C1 segment of cervical spinal cord (tissue), 14 donors: ENCODE results near the gene CHRNA5.
"Not testable (repeated sequence)": the region's sequence is repeated elsewhere in the genome, so short reads cannot be mapped to it uniquely, and the experiment has no call there.

ENCODE experiments used
- DNase-seq, 14 donors: peaks; one replicate each; lab custom pipeline; 2025; lab: John Stamatoyannopoulos, UW

The CHRNA5 gene

DNA sequence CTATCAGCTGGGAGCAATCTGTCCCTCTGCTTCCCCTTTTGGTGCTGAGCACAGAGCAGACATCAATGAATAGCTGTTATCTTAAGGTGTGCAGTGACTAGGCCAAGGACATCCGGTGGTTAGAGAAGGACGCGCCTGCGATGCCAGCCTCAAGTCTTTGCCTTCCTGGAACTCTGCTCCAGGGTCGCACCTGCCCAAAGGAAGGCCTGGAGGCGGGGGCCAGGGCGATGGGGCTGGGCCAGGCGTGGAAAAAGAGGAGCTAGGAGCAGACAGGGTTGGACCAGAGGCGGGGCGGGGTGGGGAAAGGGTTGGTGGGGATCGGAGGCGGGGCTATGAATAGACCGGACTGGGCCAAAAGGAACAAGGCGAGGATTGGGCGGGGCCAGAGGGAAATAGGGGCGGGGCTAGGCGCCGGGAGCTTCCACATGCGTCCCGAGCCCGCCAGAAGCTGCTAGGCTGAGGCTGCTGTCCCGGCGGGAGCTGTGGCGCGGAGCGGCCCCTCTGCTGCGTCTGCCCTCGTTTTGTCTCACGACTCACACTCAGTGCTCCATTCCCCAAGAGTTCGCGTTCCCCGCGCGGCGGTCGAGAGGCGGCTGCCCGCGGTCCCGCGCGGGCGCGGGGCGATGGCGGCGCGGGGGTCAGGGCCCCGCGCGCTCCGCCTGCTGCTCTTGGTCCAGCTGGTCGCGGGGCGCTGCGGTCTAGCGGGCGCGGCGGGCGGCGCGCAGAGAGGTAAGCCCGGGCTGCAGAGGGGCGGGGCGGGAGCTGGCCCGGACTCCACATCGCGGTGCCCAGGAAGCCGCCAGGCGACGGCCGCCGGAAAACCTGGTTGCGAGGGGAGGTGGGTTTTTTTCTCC is at the start of gene CHRNA5:
Gene CHRNA5, plus strand, starts transcription at position 424 of the 854 bp plus-strand sequence. Its CDS starts 200 bp downstream, at position 624.
- peak in 9 of 14 donors; percentile 4 to 40 (median 6) for DNase-seq

GRCh38 chr15:78520035-78520434 is 45.3 kb upstream of the CHRNA5 start:
- not testable (repeated sequence) for DNase-seq

- DNase-seq = no peak
Measured at GRCh38 chr15:78524230-78524629, 41.1 kb upstream of the CHRNA5 start.

DNA sequence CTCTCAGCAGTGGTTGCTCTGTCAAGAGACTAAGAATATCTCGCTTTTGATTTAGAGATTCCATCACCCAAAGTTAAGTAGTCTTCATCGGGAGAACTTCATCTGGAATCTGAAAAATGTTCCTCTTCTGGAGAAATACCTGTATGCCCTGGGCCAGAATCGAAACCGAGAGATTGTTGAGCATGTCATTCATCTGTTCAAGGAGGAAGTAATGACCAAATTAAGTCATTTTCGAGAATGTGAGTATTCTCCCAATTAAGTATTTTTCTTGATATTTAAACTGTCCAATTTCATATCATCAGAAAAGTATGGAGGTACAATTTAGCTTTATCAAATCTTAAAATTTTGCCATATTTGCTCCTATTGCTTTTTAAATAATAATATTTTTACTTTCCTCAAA is 38.0 kb upstream of the CHRNA5 start:
- no peak for DNase-seq

GRCh38 chr15:78533331-78533730 is 32.0 kb upstream of the CHRNA5 start:
- peak in 2 of 14 donors; percentile 4 to 7 for DNase-seq

- no peak for DNase-seq
Measured at GRCh38 chr15:78536134-78536533, 29.2 kb upstream of the CHRNA5 start.

GRCh38 chr15:78537266-78537905 is 27.9 kb upstream of the CHRNA5 start:
- DNase-seq = no peak

DNA sequence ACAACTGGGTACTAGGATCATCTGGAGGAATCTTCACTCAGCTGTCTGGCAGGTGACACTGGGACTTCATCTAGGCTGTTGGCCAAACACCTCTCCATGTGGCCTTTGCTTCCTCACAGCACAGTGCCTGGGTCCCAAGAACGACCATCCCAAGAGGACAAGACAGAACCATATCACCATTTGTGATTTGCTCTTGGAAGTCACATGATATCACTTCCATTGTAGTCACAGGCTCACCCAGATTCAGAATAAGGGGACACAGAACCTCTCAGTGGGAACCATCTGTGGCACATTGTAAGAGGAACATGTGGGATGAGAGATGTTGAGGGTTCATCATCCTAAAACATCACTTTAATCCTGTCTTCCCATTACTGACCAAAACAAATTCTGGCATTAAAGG is 27.0 kb upstream of the CHRNA5 start:
- no peak for DNase-seq

DNA sequence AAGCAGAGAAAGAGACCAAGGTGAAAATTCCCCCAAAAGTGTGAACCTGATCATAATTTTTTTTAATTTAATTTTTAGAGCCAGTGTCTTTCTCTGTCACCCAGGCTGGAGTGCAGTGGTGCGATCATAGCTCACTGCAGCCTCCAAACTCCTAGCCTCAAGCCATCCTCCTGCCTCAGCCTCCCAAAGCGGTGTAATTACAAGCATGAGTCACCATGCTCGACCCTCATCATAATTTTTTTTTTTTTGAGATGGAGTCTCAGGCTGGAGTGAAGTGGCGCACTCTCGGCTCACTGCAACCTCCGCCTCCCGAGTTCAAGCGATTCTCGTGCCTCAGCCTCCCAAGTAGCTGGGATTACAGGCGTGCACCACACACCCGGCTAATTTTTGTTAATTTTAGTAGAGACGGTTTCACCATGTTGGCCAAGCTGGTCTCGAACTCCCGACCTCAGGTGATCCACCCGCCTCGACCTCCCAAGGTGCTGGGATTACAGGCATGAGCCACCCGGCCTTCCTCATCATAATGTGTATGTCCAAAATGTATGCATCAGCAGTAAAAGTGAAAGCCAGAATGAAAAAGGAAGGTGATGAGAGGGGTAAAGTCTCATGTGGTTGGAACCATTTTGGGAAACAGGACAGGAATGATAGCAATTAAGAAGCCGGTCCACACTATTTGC is 25.7 kb upstream of the CHRNA5 start:
- DNase-seq = not testable (repeated sequence)

GRCh38 chr15:78540141-78540870 is 25.0 kb upstream of the CHRNA5 start, which contains the start of gene PSMA4:
Gene PSMA4, plus strand, starts transcription at chr15:78540444. Its CDS starts 1,484 bp downstream, at chr15:78541928.
- DNase-seq = peak; percentile 42 to 99 (median 90)

GRCh38 chr15:78540871-78541743 is 24.2 kb upstream of the CHRNA5 start:
- no peak for DNase-seq

- DNase-seq = no peak
Measured at GRCh38 chr15:78541744-78542034, 23.6 kb upstream of the CHRNA5 start.

GRCh38 chr15:78542647-78543046 is 22.7 kb upstream of the CHRNA5 start:
- no peak for DNase-seq

- DNase-seq = no peak
Measured at GRCh38 chr15:78550194-78550593, 15.1 kb upstream of the CHRNA5 start.

- DNase-seq = no peak
Measured at GRCh38 chr15:78550815-78551214, 14.5 kb upstream of the CHRNA5 start.

DNA sequence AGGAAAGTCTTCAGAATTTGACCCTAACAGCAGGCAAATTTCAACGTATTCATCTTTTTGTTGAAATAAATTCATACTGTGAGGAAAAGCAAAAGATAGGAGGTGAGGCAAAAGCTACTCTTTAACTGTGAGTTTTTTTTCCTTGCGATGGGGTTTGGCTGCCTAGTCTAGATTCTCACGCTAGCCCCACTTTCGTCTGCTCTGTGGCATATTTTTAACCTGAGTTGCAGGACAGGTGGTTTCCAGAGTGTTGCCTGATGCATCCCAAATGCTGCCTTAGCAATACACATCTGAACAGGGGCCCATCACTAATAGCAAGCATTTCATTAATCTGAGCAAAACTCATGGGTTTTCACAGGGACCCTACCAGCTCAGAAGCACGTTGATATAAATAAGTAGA is 13.4 kb upstream of the CHRNA5 start:
- DNase-seq = no peak

DNA sequence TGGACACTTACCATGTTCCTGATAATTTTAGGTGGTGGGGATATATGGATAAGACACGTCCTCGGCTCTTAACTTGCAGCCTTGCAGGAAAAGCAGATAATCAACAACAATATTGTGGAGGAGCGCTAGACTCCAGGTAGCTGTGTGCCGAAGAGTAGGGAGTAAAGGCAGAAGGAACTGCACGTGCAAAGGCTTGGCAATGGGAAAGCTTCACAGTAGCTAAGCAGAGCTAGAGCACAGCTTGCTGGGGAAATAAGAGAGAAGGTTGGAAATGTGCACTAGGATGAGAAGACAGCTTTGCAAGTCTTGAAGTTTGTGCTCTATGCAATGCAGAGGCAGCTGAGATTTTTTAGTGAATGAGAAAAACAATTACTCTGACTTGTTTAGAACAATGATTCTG is 12.7 kb upstream of the CHRNA5 start:
- no peak for DNase-seq

- not testable (repeated sequence) for DNase-seq
Measured at GRCh38 chr15:78560201-78560600, 5.1 kb upstream of the CHRNA5 start.

DNA sequence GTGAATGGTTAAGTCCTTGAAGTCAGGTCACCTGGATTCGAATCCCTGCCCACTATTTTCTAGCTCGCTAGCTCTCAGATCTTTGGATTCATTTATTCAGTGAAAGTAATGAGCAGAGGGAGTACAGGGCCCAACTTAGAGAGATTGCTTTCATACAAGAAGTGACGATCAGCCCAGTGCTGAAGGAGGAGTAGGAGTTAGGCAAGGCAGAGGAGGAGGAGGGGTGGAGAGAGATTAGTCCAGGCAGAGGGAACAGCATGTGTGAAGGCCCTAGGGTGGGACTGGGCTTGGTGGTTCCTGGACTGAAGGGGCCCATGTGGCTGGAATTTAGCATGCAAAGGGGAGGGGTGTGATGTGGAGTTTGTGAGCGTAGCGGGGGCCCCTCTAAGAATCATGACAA is 3.8 kb upstream of the CHRNA5 start:
- DNase-seq = no peak

DNA sequence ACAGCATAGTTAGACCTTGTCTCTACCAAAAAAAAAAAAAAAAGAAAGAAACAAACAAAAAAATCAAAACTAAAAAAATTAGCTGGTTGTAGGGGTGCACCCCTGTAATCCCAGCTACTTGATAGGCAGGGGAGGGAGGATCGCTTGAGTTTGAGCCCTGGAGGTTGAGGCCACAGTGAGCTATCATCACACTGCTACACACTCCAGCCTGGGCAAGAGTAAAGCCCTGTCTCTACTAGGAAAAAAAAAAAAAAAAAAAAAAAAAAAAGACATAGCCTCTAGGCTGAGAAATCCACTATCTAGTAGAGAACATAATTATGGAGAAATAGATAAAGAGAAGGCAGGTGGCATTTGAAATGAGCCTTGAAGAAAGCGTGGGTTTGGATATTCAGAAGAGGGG is 2.2 kb upstream of the CHRNA5 start:
- no peak for DNase-seq

GRCh38 chr15:78564743-78565096 is 600 bp upstream of the CHRNA5 start:
- no peak for DNase-seq
